HL-60/S4 treated with phorbol 12-myristate 13-acetate at 8.2 ng/mL for 4 days and 3 days (cell line): Measurements from ENCODE around the gene CROCC.

Source experiments
- in situ Hi-C: fragments of 300-500 bp; cut with MboI; formaldehyde crosslinking; loops from 2 replicates; pipeline ENCODE4 v1.15.0; 2022; ENCODE audit warnings: low sequenced_read_pairs

Gene CROCC

GRCh38 chr1:16966282-16966681 is 44.6 kb downstream of the CROCC start:
- in situ Hi-C loops = no loop called here

- in situ Hi-C loops = no loop called here
These were observed 45.4 kb downstream of the CROCC start for GRCh38 chr1:16967095-16967575.

DNA sequence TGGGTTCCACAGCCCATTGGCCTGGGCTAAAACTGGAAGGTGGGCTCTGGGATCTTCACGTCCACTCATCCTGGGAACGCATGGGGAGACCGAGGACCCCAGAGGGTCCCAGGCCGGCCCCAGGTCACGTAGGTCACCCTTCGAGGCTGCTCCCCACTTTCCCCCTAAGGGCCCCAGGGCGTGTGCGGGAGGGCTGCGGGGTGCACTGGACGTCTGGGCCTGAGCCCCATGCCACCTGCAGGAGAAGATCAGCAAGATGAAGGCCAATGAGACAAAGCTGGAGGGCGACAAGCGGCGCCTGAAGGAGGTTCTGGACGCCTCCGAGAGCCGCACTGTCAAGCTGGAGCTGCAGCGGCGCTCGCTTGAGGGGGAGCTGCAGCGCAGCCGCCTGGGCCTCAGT is 46.2 kb downstream of the CROCC start:
- in situ Hi-C loops = no loop called here

GRCh38 chr1:16968372-16968771 is 46.6 kb downstream of the CROCC start:
- in situ Hi-C loops = no loop called here

- in situ Hi-C loops = no loop called here
These were observed 47.4 kb downstream of the CROCC start for GRCh38 chr1:16969057-16969611.

DNA sequence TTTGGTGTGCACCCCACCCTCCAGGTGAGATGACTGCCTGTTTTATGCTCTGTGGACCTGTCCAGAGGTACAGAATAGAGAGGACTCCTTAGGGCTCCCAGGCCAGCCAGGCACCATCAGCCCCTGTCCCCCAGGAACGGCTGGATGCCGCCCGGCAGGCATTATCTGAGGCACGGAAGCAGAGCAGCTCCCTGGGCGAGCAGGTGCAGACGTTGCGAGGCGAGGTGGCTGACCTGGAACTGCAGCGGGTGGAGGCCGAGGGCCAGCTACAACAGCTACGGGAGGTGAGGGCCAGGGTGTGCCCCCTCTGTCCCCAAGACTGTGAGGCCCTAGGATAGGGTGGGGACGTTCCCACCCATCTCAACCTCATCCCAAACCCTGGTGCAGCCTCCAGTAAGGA is 47.9 kb downstream of the CROCC start:
- in situ Hi-C loops = no loop called here

- in situ Hi-C loops = no loop called here
These were observed 48.6 kb downstream of the CROCC start for GRCh38 chr1:16970132-16970910.

DNA sequence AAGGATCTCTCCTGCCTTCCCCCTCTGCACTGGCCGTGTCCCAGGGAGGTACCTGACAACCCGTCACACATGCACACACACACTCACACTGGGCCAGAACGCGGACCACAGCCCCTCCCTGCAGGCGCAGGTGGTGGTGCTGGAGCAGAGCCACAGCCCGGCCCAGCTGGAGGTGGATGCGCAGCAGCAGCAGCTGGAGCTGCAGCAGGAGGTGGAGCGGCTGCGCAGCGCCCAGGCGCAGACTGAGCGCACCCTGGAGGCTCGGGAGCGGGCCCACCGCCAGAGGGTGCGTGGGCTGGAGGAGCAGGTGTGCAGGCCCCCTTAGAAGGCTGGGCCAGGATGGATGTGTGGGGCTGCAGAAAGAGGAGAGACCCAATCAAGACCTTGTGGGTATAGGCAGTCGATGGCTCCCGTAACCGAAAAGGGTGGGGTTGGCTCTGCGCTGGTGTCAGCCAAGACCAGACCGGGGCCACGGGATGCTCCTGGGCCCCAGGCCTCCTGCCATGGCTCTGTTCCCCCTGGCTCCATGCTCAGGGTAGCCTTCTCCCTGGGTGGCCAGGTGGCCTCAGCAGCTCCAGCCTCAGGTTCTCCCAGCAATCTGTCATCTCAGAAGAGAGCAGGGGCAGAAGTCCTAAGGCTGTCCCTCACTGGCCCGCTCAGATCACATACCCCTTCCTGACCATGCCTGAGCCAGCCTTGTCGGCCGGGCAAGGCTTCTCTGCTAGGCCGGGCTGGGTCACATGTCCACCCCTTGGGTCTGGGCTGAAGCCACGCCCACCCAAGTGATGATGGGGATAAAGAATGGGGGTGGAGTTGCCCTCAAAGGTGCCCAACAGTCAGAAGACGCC is 49.8 kb downstream of the CROCC start:
- in situ Hi-C loops = no loop called here

- in situ Hi-C loops = no loop called here
These were observed 50.6 kb downstream of the CROCC start for GRCh38 chr1:16972189-16972895.

DNA sequence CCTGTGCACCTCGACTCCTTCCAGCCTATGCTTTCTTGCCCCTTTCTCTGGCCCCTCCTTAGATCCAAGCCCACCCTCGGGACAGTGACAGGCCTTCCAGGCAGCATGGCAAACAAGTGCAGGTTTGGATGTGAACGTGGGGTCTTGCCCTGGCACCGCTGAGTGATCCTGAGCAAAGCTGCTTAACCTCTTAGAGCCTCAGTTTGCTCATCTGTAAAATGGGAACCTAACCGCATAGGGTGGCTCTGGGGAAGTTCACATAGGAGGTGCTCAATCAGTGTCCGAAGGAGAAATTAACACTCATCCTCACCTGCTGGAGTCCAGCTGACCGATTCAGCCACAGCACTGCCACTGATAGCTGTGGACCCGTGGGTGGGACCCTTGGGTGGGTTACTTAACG is 51.5 kb downstream of the CROCC start:
- in situ Hi-C loops = no loop called here

- in situ Hi-C loops = no loop called here
These were observed 53.5 kb downstream of the CROCC start for GRCh38 chr1:16975211-16975610.

- in situ Hi-C loops = no loop called here
These were observed 54.1 kb downstream of the CROCC start for GRCh38 chr1:16975838-16976237.

- in situ Hi-C loops = no loop called here
These were observed 55.2 kb downstream of the CROCC start for GRCh38 chr1:16976966-16977365.

DNA sequence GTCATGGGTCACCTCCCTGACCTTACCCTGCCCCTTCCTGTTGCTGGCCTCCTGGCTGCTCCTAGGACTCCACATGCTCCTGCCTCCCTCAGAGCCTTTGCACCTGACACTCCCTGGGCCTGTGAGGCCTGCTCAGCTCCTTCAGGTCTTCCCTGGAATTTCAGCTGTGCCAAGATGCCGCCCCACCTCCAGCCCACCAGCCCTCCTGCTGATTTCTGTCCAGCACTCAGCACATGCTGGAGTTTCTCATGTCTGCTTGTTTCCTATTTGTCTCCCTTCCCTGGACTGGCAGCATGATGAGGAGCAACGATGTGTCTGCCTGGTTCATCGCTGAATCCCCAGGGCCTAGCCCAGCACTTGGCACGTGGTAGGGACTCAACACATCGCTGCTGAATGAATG is 55.6 kb downstream of the CROCC start:
- in situ Hi-C loops = no loop called here

DNA sequence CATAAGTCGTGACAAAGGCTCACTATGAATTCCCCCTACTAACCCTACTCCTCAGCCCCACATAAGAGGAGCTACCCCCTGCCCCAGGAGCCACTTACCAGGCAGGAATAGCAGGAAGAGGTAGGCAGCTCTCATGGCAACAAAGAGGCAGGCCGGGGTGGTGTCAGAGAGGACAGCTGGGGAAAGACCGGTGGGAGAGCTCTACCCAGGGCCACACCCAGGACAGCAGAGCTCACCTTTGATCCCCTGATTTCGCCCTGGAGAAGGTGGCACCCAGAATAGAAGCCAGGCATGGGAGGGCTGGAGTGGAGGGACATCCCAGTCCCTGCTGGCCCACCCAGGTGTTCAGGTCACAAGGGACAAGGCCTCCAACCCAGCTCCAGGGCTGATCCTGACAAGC is 56.4 kb downstream of the CROCC start:
- in situ Hi-C loops = no loop called here

DNA sequence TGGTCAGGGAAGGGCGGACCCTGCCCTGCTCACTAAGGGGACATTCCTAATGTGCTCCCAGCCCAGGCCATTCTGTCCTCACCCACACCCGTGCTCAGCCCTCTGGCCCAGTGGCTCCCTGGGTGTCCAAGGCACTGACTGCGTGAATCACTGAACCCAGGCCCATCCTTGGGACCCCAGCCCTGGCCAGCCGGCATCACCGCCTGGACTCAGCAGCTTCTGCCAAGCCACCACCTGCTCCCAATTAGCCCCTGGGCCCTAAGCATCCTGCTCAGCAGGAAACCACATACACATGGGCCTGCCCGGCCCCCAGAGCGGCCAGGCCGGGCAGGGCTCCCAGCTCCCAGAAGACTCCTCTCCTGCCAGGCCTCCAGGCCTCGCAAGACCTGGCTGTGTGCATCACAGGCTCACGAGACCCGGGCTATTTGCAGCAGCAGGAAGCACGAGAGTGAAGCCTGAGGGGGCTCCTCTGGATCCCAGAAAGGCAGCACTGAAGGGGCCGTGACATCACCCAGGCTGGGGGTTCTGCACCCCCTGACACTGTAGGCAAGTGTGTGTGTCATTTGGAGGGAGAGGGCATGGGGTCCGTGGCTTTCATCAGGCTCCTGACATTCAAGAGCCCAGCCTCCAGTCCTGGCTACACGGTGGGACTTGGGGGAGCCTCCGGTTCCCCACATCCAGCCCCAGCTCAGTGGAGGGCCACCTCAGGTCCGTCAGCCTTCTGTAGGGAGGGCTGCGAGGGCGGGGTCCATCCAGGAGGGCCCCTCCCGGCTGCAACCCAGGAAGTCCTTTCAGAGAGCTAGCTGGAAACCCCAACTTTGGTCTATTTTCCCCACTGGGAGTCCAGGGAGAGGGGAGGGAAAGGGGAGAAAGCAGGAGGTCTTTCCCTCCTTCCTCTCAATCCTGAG is 57.1 kb downstream of the CROCC start:
- in situ Hi-C loops = no loop called here

DNA sequence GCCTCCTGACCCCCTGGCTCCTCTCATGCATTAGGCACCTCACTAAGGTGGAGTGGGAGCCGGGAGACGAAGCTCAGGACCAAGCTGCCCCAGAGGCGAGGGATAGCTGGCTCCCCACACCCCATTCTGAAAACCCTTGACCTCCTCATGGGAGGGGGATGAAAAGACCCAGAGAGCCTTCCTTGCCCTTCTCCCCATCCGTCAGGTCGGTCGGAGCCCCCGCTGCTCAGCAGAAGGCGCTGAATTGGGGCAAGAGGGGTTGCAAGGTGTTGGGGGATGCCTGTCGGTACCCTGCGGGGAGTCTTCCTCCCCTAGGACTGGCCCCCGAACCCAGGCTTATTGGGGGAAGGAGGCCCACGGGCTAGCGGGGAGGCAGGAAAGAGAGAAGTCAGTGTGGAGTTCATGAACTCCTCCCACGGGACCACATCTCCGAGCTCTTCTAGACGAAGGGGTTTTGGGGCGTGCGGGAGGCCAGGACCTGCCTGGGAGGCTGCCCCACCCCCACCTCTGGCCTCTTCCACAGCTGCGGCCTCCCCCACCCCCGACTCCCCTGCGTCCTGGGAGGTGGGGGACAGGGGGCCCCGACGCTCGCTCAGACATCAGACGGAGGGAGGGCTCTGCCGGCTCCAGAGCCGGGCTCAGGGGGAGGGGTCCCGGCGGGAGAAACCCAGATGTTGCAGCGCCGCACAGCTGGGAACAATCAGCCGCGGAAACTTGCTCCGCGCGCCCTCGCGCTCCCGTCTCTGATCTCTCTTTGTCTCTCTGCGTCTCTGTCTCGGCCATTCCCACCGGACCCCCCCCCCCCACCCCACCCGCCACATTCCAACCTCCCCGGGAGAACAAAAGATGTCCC is 58.0 kb downstream of the CROCC start:
- in situ Hi-C loops = no loop called here

GRCh38 chr1:16980473-16981268 is 58.9 kb downstream of the CROCC start, which contains the start of gene MFAP2:
MFAP2 (minus strand) TSS chr1:16980620; CDS start chr1:16978273, 2,347 bp downstream.
- in situ Hi-C loops = no loop called here
